ACHN (cell line): Measurements from ENCODE around the gene ADAT3.

ENCODE experiments used
- DNase-seq: peaks from one replicate; pipeline ENCODE4 v3.0.0-alpha.2; 2015
- in situ Hi-C: cut with HindIII; loops from 2 replicates; pipeline ENCODE4 v1.10.0; 2017; ENCODE audit warnings: low sequenced_read_pairs, low pct_ligation_motif_present, low pct_unique_long_range_greater_than_20kb

ADAT3 gene

DNA sequence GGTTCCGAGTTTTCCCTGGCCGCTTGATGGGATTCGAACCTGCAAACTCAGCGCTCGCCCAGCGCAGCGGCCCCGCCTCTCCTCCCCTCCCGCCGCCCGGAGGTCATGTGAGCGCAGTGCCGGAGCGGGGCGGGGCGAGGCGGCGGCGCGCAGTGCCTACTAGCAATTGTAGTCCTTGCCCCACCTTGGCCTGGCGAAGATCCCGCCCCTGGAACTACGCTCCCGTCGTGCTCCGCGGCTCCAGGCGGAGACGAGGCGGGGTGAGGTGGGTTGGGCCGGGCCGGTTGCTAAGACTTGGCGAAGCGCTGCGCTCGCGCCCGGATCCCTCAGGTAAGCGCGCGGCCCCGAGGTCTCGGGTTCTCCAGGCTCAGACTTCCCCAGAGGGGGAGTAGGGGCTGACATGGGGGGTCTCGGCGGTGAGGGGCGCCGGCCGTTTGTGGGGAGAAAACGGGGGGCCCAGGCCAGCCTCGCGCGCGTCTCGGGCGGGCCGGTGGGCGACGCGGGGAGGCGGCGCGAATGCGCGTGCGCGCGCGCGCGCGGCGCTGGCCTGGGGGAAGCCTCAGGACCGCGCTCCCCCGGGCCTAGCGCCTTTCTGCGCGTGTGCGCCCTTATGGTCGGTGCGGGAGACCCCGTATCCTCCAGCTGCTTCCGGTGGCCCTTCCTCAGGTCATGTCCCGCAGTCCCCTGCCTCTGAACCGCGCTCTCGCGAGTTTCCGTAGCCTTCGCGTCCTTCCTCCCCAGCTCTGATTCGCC lies at the start of gene ADAT3, which contains the start of gene SCAMP4:
Gene ADAT3, plus strand, starts transcription at position 290 of the 753 bp plus-strand sequence. CDS start 6,649 bp downstream, outside the sequence.
Gene SCAMP4, plus strand, starts transcription at position 290 of the 753 bp plus-strand sequence. CDS start 9,621 bp downstream, outside the sequence.
- DNase-seq: peak; percentile 97
- in situ Hi-C loops: no loop called here

DNA sequence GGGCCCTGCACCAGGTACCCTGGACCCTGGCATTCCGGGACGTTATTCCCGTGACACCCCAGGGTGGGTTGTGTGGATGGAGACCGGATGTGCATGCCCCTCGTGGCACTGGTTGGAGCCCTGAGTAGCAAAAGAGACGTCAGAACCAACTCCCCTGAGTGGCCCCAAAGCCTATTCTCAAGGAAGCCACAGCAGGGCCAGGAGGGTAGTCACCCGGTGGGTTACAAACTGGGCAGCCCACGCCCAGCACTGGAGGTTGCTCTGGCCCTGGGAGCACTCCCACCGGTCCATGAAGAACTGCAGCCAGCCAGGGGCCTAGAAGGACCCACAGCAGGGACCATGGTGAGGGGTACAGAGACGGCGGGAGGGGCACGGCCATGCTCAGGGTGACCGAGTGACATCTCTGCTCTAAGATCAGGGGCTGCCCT lies 49.4 kb upstream of the ADAT3 start:
- DNase-seq: no peak
- in situ Hi-C loops: no loop called here

DNA sequence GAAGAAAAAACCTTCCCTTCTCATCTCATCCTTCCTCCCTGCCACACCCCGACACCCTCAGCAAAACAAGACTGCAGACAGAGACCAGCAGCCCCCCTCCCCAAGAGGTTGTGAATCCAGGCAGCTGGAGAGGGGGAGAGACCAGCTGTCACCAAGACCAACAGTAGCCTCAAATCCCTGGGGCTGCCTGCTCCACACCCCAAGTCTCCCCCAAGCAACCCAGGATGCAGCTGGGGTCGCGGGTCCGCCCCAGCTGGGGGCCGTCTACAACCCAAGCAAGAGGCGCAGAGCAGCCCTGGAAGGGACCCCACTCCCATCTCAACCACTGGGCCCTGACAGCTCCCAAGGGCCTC lies 48.9 kb upstream of the ADAT3 start:
- in situ Hi-C loops: no loop called here
- no peak for DNase-seq

GRCh38 chr19:1856698-1857603 lies 48.2 kb upstream of the ADAT3 start:
- in situ Hi-C loops: no loop called here
- DNase-seq: peak; percentile 83

- no peak for DNase-seq
Observed at GRCh38 chr19:1857648-1858326, 47.4 kb upstream of the ADAT3 start.

GRCh38 chr19:1858412-1859081 lies 46.7 kb upstream of the ADAT3 start:
- DNase-seq: no peak
- in situ Hi-C loops: no loop called here

More at GRCh38 chr19:1857648-1858326, 47.4 kb upstream of the ADAT3 start:
- in situ Hi-C loops: no loop called here

- DNase-seq: no peak
- in situ Hi-C loops: no loop called here
Observed at GRCh38 chr19:1859331-1859781, 45.8 kb upstream of the ADAT3 start.

- peak; percentile 25 for DNase-seq
- in situ Hi-C loops: no loop called here
Observed at GRCh38 chr19:1860042-1860775, 45.0 kb upstream of the ADAT3 start.

GRCh38 chr19:1860821-1861598 lies 44.2 kb upstream of the ADAT3 start:
- in situ Hi-C loops: no loop called here
- DNase-seq: no peak

DNA sequence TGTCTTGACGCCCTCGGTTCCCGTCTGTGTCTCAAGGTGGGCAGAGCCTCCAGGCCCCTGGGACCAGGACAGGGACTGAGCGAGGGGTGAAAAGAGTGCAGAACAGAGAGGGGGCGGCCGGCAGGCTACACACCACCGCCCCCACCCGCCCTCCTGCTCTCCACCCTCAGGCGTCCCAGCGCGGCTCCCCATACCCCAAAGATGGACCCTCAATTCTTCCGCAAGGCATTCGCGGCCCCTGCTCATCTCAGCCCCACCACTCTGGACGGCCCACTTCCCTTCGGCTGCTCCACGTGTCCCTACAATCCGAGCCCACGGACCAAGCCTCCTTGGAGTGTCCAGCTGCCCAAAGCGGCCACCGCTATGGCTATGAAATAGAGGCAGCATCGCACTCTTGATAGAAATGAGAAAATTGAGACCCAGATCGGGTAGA lies 43.6 kb upstream of the ADAT3 start:
- no peak for DNase-seq
- in situ Hi-C loops: no loop called here

GRCh38 chr19:1862068-1862423 lies 43.2 kb upstream of the ADAT3 start:
- in situ Hi-C loops: no loop called here
- no peak for DNase-seq

DNA sequence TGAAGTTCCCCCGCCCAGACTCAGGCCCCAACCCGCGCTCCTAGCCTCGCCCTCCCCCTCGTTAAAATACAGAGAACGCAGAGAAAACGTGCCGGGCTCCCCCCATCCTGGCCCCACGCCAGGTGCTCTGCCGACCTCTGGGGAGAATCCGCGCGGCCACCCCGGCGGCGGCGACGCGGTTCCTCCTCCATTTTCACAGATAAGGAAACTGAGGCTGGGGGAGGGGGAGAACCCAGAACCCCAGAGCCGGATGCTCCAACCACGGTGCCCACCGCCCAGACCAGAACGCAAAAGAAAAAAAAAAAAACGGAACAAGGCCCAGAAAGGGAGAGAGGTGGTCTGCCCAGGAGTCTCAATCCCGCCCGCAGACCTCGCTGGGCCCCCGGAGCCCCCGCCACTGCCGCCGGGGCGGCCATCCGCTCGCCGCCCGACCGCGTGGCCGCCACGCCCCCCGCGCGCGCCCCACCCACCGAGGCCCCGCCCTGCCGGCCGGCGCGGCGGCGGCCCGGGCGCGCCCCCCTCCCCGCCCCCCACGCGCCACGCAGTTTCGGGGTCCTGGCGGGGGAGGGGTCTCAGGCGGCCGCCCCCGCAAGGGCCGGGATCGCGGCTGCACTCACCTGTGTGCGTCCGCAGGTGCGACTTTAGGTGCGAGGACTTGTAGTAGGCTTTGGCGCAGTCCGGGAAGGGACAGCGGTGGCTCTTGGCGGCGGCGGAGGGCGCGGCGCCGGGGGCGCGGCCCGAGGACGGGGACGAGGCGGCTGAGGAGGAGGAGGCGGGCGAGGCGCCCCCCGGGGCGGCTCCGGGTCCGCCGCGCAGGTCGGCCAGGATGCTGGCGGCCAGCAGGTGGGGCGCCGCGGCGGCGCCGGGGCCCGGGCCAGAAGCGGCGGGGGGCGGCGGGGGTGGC lies 42.5 kb upstream of the ADAT3 start:
- in situ Hi-C loops: no loop called here
- peak; percentile 31 for DNase-seq

DNA sequence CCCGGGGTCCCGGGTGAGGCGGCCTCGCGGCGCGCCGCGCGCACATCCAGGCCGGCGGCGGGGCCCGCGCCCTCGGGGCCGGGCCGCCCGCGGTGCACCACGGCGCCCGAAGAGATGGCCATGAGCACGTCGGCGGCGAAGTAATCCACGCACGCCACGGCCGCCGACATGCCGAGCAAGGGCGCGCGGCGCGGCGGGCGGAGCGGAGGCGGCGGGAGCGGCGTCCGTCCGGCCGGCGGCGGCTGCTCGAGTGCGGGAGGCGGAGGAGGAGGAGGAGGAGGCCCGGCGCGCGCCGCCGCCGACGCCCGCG lies 41.9 kb upstream of the ADAT3 start, which contains the start of gene KLF16:
Gene KLF16, minus strand, starts transcription at position 252 of the 310 bp plus-strand sequence. Its CDS starts 82 bp downstream, at position 170.
- in situ Hi-C loops: no loop called here
- DNase-seq: no peak

DNA sequence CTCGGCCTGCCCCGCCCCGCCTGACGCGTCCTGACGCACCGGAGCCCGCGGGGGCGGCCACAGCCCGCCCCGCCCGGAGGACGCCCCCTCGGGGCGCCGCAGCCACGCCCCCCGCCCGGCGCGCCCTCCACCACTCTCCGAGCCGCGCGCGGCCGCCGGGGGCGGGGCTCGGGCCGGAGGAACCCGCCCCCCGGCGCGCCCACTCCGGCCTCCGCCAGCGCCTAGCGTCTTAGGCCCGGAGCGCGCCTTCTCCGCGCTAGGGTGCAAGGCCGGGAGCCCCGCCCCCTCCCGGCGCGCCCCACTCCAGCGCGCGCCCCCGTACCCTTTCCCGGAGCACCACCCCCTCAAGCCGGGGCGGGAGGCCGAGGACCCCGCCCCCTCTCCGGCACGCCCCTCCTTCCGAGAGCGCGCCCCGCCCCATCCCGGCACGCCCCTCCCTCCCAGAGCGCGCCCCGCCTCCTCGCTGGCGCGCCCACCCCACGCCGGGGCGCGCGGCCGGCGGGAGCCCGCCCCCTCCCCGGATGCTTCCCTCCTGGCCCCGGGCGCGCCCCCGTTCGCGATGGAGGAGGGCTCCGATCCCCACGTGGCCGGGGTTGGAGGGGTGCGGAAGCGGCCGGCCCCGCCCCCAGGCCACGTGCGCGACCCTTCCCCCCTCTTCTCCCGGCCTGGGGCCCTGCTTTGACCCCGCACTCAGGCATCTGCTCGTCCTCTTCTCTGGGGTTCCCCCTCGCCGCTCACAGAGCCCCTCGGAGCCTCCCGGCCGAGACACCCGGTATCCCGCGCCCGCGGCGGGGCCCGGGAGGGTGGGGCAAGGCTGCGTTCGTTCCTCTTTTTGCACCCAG lies 41.3 kb upstream of the ADAT3 start:
- DNase-seq: peak; percentile 90
- in situ Hi-C loops: no loop called here

DNA sequence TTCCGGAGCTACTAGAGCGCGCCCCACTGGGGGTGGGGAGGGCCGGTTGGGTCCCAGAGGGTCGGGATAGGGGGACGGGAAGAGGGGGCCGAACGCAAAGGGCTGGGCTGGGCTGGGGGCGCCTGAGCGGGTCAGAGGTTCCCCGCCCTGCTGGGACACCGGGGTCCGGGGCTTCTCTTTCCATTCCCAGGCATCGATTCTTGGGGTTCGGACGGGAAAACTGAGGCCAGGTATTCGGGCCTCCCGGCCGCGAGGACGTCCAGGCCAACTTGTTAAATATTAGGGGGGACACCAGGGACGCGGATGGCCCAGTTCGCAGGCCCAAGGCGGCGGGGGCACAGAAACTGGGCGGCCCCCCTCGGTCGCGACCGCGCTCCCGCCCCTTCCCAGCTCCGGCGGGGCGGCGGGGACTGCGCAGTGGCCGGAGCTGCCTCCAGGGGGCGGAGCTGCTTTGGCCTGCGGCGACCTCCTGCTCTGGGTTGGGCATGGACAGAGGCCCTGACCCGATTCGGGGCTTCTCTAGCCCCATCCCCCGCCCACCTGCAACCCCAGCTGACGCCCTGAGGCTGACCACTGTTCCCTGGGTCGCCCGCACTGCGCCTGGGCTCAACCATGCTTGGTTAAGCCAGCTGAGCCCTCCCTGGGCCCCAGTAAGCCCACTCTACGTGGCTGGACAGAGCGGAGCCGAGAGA lies 40.6 kb upstream of the ADAT3 start:
- in situ Hi-C loops: no loop called here
- peak; percentile 66 for DNase-seq
